Liver (tissue), 3 donors: ENCODE results near the gene ERFL.

Experiments used
- EGR1 ChIP-seq, 2 donors: IDR thresholded peaks; 2 replicates each; pipeline ENCODE4 v1.6.1; 2016 to 2018; ENCODE audit warnings: antibody characterized with exemption in 2 of 2, low read depth in 2 of 2
- RAD21 ChIP-seq, 2 donors: IDR thresholded peaks; 2 replicates each; pipeline ENCODE4 v1.6.1; 2016; ENCODE audit warnings: antibody characterized with exemption in 2 of 2, mild to moderate bottlenecking in 2 of 2
- TAF1 ChIP-seq: conservative IDR thresholded peaks from 2 replicates; pipeline ENCODE4 v1.6.1; 2016; ENCODE audit warnings: antibody characterized with exemption, mild to moderate bottlenecking
- YY1 ChIP-seq: IDR thresholded peaks from 2 replicates; pipeline ENCODE4 v1.6.1; 2016; ENCODE audit warnings: antibody characterized with exemption, mild to moderate bottlenecking
- TF ChIP-seq, protein P1 (sequence below): fragments of 150-350 bp; IDR thresholded peaks from 2 replicates; pipeline ENCODE4 v1.5.1; 2017; ENCODE audit warnings: improper control_type of control experiment, low read depth, low read length; ENCODE audit not compliant: missing input control
- TF ChIP-seq, protein P2 (sequence below): IDR thresholded peaks from 2 replicates; pipeline ENCODE4 v1.6.1; 2016; ENCODE audit warnings: antibody characterized with exemption
- TF ChIP-seq, protein P3 (sequence below): IDR thresholded peaks from 2 replicates; pipeline ENCODE4 v1.6.1; 2016; ENCODE audit warnings: antibody characterized with exemption, mild to moderate bottlenecking
- TF ChIP-seq, protein P4 (sequence below): IDR thresholded peaks from 2 replicates; pipeline ENCODE4 v1.6.1; 2016; ENCODE audit warnings: antibody characterized with exemption
- donor health status: healthy.
- donor health status: healthy.

DNA sequence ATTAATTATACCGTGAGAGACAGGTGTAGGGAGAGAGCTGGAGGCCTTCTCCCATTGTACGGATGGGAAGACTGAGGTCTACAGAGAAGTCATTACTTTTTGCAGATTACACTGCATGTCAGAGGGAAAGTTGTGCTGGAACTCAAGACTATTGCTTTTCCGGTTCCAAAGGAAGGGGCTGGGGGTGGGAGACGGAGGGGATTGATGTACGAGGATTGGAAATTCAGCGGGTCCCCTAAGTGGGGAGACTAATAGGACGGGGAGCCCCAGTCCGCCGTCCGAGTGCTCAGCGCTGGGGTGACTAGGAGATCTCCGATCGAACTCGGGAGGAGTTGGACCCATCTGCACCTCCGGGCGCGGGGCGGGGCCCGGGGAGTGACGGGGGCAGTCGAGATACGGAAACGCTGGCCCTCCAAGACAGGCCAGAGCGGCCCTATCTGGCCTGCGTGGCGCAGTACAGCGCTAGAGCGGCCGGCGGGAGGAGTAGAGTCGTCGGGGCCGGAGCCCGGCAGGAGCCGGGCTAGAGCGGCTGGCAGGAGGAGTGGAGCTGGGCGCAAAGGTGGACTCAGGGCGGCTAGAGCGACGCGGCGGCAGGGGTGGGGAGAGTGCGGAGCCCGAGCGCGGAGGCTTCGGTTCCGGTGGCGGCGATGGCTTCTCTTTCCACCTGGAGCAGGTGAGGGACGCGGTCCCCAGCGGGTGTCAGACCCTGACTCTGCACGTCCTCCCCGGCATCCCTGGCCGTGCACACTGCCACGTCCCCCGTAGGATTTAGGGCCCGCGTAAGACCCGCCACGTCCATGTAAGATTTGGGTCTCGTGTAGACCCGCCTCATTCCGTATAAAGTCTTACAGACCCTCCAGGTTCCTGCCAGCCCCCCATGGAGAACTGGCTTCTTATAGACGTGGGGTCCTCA is 44.2 kb downstream of the ERFL start:
- TF ChIP-seq TAF1 (peak; percentile 72), YY1 (peak; percentile 70), RAD21 (IDR thresholded peaks at IDR 0.05) (peak; percentile 34 to 53), EGR1 (IDR thresholded peaks at IDR 0.05; ENCODE audit: low read depth in 2 of 2) (peak; percentile 11 to 35)
- TF ChIP-seq, protein P1, sequence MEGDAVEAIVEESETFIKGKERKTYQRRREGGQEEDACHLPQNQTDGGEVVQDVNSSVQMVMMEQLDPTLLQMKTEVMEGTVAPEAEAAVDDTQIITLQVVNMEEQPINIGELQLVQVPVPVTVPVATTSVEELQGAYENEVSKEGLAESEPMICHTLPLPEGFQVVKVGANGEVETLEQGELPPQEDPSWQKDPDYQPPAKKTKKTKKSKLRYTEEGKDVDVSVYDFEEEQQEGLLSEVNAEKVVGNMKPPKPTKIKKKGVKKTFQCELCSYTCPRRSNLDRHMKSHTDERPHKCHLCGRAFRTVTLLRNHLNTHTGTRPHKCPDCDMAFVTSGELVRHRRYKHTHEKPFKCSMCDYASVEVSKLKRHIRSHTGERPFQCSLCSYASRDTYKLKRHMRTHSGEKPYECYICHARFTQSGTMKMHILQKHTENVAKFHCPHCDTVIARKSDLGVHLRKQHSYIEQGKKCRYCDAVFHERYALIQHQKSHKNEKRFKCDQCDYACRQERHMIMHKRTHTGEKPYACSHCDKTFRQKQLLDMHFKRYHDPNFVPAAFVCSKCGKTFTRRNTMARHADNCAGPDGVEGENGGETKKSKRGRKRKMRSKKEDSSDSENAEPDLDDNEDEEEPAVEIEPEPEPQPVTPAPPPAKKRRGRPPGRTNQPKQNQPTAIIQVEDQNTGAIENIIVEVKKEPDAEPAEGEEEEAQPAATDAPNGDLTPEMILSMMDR = peak; percentile 9
- TF ChIP-seq, protein P2, sequence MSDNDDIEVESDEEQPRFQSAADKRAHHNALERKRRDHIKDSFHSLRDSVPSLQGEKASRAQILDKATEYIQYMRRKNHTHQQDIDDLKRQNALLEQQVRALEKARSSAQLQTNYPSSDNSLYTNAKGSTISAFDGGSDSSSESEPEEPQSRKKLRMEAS = peak; percentile 47
- TF ChIP-seq, protein P3, sequence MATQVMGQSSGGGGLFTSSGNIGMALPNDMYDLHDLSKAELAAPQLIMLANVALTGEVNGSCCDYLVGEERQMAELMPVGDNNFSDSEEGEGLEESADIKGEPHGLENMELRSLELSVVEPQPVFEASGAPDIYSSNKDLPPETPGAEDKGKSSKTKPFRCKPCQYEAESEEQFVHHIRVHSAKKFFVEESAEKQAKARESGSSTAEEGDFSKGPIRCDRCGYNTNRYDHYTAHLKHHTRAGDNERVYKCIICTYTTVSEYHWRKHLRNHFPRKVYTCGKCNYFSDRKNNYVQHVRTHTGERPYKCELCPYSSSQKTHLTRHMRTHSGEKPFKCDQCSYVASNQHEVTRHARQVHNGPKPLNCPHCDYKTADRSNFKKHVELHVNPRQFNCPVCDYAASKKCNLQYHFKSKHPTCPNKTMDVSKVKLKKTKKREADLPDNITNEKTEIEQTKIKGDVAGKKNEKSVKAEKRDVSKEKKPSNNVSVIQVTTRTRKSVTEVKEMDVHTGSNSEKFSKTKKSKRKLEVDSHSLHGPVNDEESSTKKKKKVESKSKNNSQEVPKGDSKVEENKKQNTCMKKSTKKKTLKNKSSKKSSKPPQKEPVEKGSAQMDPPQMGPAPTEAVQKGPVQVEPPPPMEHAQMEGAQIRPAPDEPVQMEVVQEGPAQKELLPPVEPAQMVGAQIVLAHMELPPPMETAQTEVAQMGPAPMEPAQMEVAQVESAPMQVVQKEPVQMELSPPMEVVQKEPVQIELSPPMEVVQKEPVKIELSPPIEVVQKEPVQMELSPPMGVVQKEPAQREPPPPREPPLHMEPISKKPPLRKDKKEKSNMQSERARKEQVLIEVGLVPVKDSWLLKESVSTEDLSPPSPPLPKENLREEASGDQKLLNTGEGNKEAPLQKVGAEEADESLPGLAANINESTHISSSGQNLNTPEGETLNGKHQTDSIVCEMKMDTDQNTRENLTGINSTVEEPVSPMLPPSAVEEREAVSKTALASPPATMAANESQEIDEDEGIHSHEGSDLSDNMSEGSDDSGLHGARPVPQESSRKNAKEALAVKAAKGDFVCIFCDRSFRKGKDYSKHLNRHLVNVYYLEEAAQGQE = peak; percentile 87
- TF ChIP-seq, protein P4, sequence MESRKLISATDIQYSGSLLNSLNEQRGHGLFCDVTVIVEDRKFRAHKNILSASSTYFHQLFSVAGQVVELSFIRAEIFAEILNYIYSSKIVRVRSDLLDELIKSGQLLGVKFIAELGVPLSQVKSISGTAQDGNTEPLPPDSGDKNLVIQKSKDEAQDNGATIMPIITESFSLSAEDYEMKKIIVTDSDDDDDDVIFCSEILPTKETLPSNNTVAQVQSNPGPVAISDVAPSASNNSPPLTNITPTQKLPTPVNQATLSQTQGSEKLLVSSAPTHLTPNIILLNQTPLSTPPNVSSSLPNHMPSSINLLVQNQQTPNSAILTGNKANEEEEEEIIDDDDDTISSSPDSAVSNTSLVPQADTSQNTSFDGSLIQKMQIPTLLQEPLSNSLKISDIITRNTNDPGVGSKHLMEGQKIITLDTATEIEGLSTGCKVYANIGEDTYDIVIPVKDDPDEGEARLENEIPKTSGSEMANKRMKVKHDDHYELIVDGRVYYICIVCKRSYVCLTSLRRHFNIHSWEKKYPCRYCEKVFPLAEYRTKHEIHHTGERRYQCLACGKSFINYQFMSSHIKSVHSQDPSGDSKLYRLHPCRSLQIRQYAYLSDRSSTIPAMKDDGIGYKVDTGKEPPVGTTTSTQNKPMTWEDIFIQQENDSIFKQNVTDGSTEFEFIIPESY = peak; percentile 92
